SK-N-SH treated with all-trans-retinoic acid at 6 μM for 48 hours (cell line): ENCODE results near the gene CD46.

ENCODE experiments used
- ARNTL ChIP-seq: fragments of 450-650 bp; formaldehyde crosslinking; IDR thresholded peaks from 2 replicates; pipeline ENCODE4 v1.5.0; 2020; ENCODE audit warnings: low read depth, mild to moderate bottlenecking, moderate library complexity, borderline replicate concordance
- CREB5 ChIP-seq: fragments of 250-450 bp; sonication (Bioruptor Pico); IDR thresholded peaks from 2 replicates; pipeline ENCODE4 v1.5.1; 2020; ENCODE audit warnings: low read depth, mild to moderate bottlenecking, moderate library complexity
- CSDC2 ChIP-seq: fragments of 250-450 bp; sonication (Bioruptor Pico); IDR thresholded peaks from 2 replicates; pipeline ENCODE4 v1.5.0; 2020; ENCODE audit warnings: mild to moderate bottlenecking, moderate library complexity
- GLIS3 ChIP-seq: fragments of 250-450 bp; sonication (Bioruptor Pico); IDR thresholded peaks from 2 replicates; pipeline ENCODE4 v1.5.0; 2020; ENCODE audit warnings: mild to moderate bottlenecking, moderate library complexity
- ISL1 ChIP-seq: fragments of 250-450 bp; sonication (Bioruptor Pico); IDR thresholded peaks from 2 replicates; pipeline ENCODE4 v2.1.2; 2022; ENCODE audit warnings: mild to moderate bottlenecking, moderate library complexity
- PPARA ChIP-seq: fragments of 250-450 bp; sonication (Bioruptor Pico); IDR thresholded peaks from 2 replicates; pipeline ENCODE4 v1.5.0; 2020; ENCODE audit warnings: mild to moderate bottlenecking, borderline replicate concordance
- RARB ChIP-seq: fragments of 250-450 bp; sonication (Bioruptor Pico); IDR thresholded peaks from 2 replicates; pipeline ENCODE4 v1.8.0; 2021; ENCODE audit warnings: mild to moderate bottlenecking, moderate library complexity
- SNAI2 ChIP-seq: fragments of 250-450 bp; sonication (Bioruptor Pico); IDR thresholded peaks from 2 replicates; pipeline ENCODE4 v1.5.0; 2020; ENCODE audit warnings: mild to moderate bottlenecking, moderate library complexity
- ZC3H10 ChIP-seq: fragments of 250-450 bp; sonication (Bioruptor Pico); IDR thresholded peaks from 2 replicates; pipeline ENCODE4 v1.5.1; 2021; ENCODE audit warnings: mild to moderate bottlenecking, moderate library complexity
- ZFP3 ChIP-seq: fragments of 250-450 bp; sonication (Bioruptor Pico); IDR thresholded peaks from 2 replicates; pipeline ENCODE4 v1.5.0; 2020; ENCODE audit warnings: mild to moderate bottlenecking, moderate library complexity
- ZFP30 ChIP-seq: fragments of 450-650 bp; formaldehyde crosslinking; IDR thresholded peaks from 2 replicates; pipeline ENCODE4 v1.5.0; 2022; ENCODE audit warnings: mild to moderate bottlenecking, moderate library complexity
- ZNF565 ChIP-seq: fragments of 450-650 bp; formaldehyde crosslinking; conservative IDR thresholded peaks from 2 replicates; pipeline ENCODE4 v1.5.0; 2020; ENCODE audit warnings: low read depth, mild to moderate bottlenecking, moderate library complexity
- TF ChIP-seq, protein P1 (sequence below): fragments of 250-450 bp; sonication (Bioruptor Pico); IDR thresholded peaks from 2 replicates; pipeline ENCODE4 v1.8.0; 2020; ENCODE audit warnings: mild to moderate bottlenecking, moderate library complexity, borderline replicate concordance
- TF ChIP-seq, protein P2 (sequence below): fragments of 250-450 bp; sonication (Bioruptor Pico); IDR thresholded peaks from 2 replicates; pipeline ENCODE4 v1.5.1; 2021; ENCODE audit warnings: mild to moderate bottlenecking, moderate library complexity

GRCh38 chr1:207807690-207808321, 56.0 kb downstream of the CD46 start:
- TF ChIP-seq ZFP30 (CRISPR knock-in tag) (no peak), ZNF565 (CRISPR knock-in tag) (no peak), PPARA (CRISPR knock-in tag) (no peak), ZFP3 (CRISPR knock-in tag) (no peak), CREB5 (CRISPR knock-in tag) (no peak), ARNTL (no peak), CSDC2 (no peak), RARB (CRISPR knock-in tag) (no peak), ZC3H10 (CRISPR knock-in tag) (no peak), SNAI2 (no peak), ISL1 (CRISPR knock-in tag) (no peak), GLIS3 (CRISPR knock-in tag) (no peak)
- TF ChIP-seq, protein P1, sequence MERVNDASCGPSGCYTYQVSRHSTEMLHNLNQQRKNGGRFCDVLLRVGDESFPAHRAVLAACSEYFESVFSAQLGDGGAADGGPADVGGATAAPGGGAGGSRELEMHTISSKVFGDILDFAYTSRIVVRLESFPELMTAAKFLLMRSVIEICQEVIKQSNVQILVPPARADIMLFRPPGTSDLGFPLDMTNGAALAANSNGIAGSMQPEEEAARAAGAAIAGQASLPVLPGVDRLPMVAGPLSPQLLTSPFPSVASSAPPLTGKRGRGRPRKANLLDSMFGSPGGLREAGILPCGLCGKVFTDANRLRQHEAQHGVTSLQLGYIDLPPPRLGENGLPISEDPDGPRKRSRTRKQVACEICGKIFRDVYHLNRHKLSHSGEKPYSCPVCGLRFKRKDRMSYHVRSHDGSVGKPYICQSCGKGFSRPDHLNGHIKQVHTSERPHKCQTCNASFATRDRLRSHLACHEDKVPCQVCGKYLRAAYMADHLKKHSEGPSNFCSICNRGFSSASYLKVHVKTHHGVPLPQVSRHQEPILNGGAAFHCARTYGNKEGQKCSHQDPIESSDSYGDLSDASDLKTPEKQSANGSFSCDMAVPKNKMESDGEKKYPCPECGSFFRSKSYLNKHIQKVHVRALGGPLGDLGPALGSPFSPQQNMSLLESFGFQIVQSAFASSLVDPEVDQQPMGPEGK: no peak
- TF ChIP-seq, protein P2, sequence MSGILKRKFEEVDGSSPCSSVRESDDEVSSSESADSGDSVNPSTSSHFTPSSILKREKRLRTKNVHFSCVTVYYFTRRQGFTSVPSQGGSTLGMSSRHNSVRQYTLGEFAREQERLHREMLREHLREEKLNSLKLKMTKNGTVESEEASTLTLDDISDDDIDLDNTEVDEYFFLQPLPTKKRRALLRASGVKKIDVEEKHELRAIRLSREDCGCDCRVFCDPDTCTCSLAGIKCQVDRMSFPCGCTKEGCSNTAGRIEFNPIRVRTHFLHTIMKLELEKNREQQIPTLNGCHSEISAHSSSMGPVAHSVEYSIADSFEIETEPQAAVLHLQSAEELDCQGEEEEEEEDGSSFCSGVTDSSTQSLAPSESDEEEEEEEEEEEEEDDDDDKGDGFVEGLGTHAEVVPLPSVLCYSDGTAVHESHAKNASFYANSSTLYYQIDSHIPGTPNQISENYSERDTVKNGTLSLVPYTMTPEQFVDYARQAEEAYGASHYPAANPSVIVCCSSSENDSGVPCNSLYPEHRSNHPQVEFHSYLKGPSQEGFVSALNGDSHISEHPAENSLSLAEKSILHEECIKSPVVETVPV: no peak
